ENCODE results near the gene IDI1.

The IDI1 gene

GRCh38 chr10:1026578-1026977, 22.3 kb downstream of the IDI1 start:
- no peak overlapping the region for H3K4me3 Mint-ChIP-seq
- DNase-seq: no peak
- H3K27me3 Mint-ChIP-seq (ENCODE audit: low read depth, poor library complexity): no peaks in the 10 kb centered on the region
- H3K27ac Mint-ChIP-seq: no peak overlapping the region
- H3K9me3 Mint-ChIP-seq: no peaks in the 10 kb centered on the region
- TF ChIP-seq, protein P1, sequence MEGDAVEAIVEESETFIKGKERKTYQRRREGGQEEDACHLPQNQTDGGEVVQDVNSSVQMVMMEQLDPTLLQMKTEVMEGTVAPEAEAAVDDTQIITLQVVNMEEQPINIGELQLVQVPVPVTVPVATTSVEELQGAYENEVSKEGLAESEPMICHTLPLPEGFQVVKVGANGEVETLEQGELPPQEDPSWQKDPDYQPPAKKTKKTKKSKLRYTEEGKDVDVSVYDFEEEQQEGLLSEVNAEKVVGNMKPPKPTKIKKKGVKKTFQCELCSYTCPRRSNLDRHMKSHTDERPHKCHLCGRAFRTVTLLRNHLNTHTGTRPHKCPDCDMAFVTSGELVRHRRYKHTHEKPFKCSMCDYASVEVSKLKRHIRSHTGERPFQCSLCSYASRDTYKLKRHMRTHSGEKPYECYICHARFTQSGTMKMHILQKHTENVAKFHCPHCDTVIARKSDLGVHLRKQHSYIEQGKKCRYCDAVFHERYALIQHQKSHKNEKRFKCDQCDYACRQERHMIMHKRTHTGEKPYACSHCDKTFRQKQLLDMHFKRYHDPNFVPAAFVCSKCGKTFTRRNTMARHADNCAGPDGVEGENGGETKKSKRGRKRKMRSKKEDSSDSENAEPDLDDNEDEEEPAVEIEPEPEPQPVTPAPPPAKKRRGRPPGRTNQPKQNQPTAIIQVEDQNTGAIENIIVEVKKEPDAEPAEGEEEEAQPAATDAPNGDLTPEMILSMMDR (IDR thresholded peaks at IDR 0.05): no peak
- peaks cover 11% of the 10 kb centered on the region for H3K36me3 Mint-ChIP-seq (ENCODE audit: low read depth)
- H3K4me1 Mint-ChIP-seq: no peaks in the 10 kb centered on the region

DNA sequence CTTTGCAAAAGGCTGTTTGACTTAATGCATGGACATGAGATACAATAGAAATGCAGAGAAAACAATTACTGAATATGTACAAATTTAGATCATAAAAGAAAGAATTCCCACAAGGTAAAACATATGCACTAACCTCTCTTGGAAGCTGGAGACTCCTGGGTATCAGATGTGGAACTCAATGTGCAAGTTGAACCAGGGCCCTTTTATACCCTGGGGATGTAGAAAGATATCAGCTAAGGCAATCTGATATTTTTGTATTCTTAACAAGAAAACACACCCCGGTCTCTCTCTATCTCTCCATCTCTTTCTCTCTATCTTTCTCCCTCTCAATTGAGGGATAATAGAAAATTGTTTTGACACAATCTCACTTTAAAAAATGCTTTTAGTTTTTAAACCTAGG, 23.2 kb downstream of the IDI1 start, which contains the start of gene IDI2:
Gene IDI2 (minus strand): TSS at position 177 of the 400 bp plus-strand sequence. CDS start 1,136 bp downstream, outside the sequence.
- no peak for DNase-seq
- no peaks in the 10 kb centered on the region for H3K4me1 Mint-ChIP-seq
- H3K27me3 Mint-ChIP-seq (ENCODE audit: low read depth, poor library complexity): no peaks in the 10 kb centered on the region
- H3K27ac Mint-ChIP-seq: no peak within 1 kb of the TSS
- H3K36me3 Mint-ChIP-seq (ENCODE audit: low read depth): peaks cover 18% of the 10 kb centered on the region
- no peaks in the 10 kb centered on the region for H3K9me3 Mint-ChIP-seq
- H3K4me3 Mint-ChIP-seq: no peak within 1 kb of the TSS
- TF ChIP-seq, protein P1 (IDR thresholded peaks at IDR 0.05): no peak

DNA sequence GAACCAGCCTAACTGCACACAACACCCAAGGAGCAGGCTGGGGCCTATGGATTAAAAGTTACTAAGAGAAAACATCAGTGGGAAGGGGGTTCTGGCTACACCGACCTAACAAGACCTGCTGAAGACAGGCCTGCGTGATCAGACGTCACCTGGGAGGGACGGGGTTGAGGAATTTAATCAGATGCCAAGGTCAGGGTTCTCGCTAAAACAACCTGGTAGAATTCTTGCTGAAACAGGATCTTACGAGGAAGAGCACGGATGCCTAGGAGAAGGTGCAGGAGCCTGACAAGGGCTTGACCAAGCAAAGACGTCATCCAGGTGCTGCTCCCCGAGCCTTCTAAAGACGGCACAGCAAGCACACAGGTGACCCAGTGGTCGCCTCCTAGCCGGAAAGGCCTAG, 24.8 kb downstream of the IDI1 start:
- TF ChIP-seq, protein P1 (IDR thresholded peaks at IDR 0.05): no peak

GRCh38 chr10:1022413-1022812, 26.5 kb downstream of the IDI1 start:
- no peak for DNase-seq
- Mint-ChIP-seq H3K4me1 (no peaks in the 10 kb centered on the region), H3K27ac (no peak overlapping the region), H3K36me3 (ENCODE audit: low read depth) (peaks cover 47% of the 10 kb centered on the region), H3K4me3 (no peak overlapping the region), H3K9me3 (no peaks in the 10 kb centered on the region), H3K27me3 (ENCODE audit: low read depth, poor library complexity) (peaks cover 2% of the 10 kb centered on the region)
- TF ChIP-seq, protein P1 (IDR thresholded peaks at IDR 0.05): no peak

More for the DNA sequence above, 24.8 kb downstream of the IDI1 start:
- H3K4me3 Mint-ChIP-seq: no peak overlapping the region
- no peaks in the 10 kb centered on the region for H3K4me1 Mint-ChIP-seq
- H3K9me3 Mint-ChIP-seq: no peaks in the 10 kb centered on the region
- H3K27ac Mint-ChIP-seq: peak overlapping the region; percentile 67
- H3K27me3 Mint-ChIP-seq (ENCODE audit: low read depth, poor library complexity): no peaks in the 10 kb centered on the region
- peaks cover 34% of the 10 kb centered on the region for H3K36me3 Mint-ChIP-seq (ENCODE audit: low read depth)
- DNase-seq: no peak

DNA sequence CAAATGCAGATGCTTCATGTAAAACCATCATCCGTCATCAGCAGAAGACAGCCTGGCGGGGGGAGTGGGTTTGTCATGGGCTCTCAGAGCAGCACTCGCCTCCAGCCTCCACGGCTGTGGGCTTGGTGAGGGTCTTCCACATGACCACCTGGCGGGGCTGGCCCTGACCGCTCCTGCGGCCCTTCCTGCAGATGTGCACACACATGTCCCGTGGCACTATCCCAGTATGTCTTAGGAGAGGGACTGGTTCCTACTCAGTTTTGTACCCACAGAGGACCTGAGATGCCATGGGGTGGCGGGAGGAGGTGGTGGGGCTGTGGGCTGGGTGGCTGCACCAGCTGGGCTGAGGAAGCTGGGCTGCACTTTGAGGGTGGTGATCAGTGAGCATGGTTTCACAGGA, 28.0 kb downstream of the IDI1 start:
- Mint-ChIP-seq H3K4me3 (no peak overlapping the region), H3K27ac (no peak overlapping the region), H3K36me3 (ENCODE audit: low read depth) (peaks cover 62% of the 10 kb centered on the region), H3K4me1 (no peaks in the 10 kb centered on the region), H3K9me3 (no peaks in the 10 kb centered on the region), H3K27me3 (ENCODE audit: low read depth, poor library complexity) (peaks cover 2% of the 10 kb centered on the region)
- DNase-seq: no peak
- TF ChIP-seq, protein P1 (IDR thresholded peaks at IDR 0.05): no peak

DNA sequence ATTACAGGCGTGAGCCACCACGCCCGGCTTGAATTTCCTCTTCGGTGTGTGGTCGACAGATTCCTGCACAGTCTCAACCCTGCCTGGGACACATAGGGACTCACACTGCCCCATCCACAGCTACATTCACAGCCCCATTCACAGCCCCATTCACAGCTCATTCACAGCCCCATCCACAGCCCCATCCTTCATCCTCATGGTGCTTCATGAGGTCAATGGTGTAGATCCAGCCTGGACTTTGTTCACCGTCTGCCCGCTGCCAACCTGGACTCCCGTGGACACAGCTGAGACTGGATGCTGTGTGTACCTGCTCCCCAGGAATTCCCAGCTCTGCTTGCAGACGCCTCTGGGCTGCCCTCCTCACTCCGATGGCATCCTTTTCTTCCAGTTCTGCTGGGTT, 28.5 kb downstream of the IDI1 start:
- peak overlapping the region; percentile 89 for H3K27ac Mint-ChIP-seq
- TF ChIP-seq, protein P1 (IDR thresholded peaks at IDR 0.05): no peak

More for the DNA sequence above, 28.5 kb downstream of the IDI1 start:
- Mint-ChIP-seq H3K4me1 (no peaks in the 10 kb centered on the region), H3K9me3 (no peaks in the 10 kb centered on the region), H3K27me3 (ENCODE audit: low read depth, poor library complexity) (peaks cover 2% of the 10 kb centered on the region), H3K4me3 (no peak overlapping the region), H3K36me3 (ENCODE audit: low read depth) (peaks cover 65% of the 10 kb centered on the region)
- DNase-seq: no peak
